ENCODE data around the gene ELOVL5.

Gene ELOVL5

GRCh38 chr6:53327017-53327395 lies 21.7 kb downstream of the ELOVL5 start:
- ChIA-PET CTCF (interaction anchor here (0.6 kb wide), 1 partner anchor 154 kb away, joined by 3 read pairs; no protein-coding TSS in a partner anchor), POLR2A (interaction anchor here (1.5 kb wide), 1 partner anchor 33 kb away, joined by 5 read pairs; no protein-coding TSS in a partner anchor)
- DNase-seq (ENCODE audit: extremely low spot score) = no peak
- TF ChIP-seq HDGF (IDR thresholded peaks at IDR 0.05; ENCODE audit: borderline replicate concordance) (no peak), FOXA1 (IDR thresholded peaks at IDR 0.05) (no peak), ZNF384 (IDR thresholded peaks at IDR 0.05) (no peak), ELF4 (IDR thresholded peaks at IDR 0.05) (no peak), CTBP1 (IDR thresholded peaks at IDR 0.05; ENCODE audit: borderline replicate concordance) (no peak), LEF1 (IDR thresholded peaks at IDR 0.05; ENCODE audit: borderline replicate concordance) (no peak), NFRKB (IDR thresholded peaks at IDR 0.05) (no peak), BHLHE40 (IDR thresholded peaks at IDR 0.05; ENCODE audit: borderline replicate concordance) (no peak), L3MBTL2 (conservative IDR thresholded peaks at IDR 0.05) (no peak), FOXK2 (IDR thresholded peaks at IDR 0.05) (no peak), FOXM1 (IDR thresholded peaks at IDR 0.05; ENCODE audit: borderline replicate concordance) (no peak), SUZ12 (IDR thresholded peaks at IDR 0.05) (no peak), ARNT (IDR thresholded peaks at IDR 0.05) (no peak), TARDBP (IDR thresholded peaks at IDR 0.05) (no peak), PKNOX1 (IDR thresholded peaks at IDR 0.05) (no peak)

GRCh38 chr6:53326372-53327016 lies 22.3 kb downstream of the ELOVL5 start:
- ChIA-PET CTCF (interaction anchor here (0.5 to 0.6 kb wide), 2 partner anchors 154 to 163 kb away, joined by 3 to 4 read pairs; no protein-coding TSS in a partner anchor), POLR2A (interaction anchor here (1.5 kb wide), 1 partner anchor 33 kb away, joined by 5 read pairs; no protein-coding TSS in a partner anchor)
- TF ChIP-seq L3MBTL2 (conservative IDR thresholded peaks at IDR 0.05) (no peak), ELF4 (IDR thresholded peaks at IDR 0.05) (no peak), FOXK2 (IDR thresholded peaks at IDR 0.05) (no peak), PKNOX1 (IDR thresholded peaks at IDR 0.05) (no peak), ZNF384 (IDR thresholded peaks at IDR 0.05) (no peak), ARNT (IDR thresholded peaks at IDR 0.05) (no peak), NFRKB (IDR thresholded peaks at IDR 0.05) (no peak), BHLHE40 (IDR thresholded peaks at IDR 0.05; ENCODE audit: borderline replicate concordance) (no peak), TARDBP (IDR thresholded peaks at IDR 0.05) (no peak), LEF1 (IDR thresholded peaks at IDR 0.05; ENCODE audit: borderline replicate concordance) (no peak), CTBP1 (IDR thresholded peaks at IDR 0.05; ENCODE audit: borderline replicate concordance) (no peak), SUZ12 (IDR thresholded peaks at IDR 0.05) (no peak), SP1 (IDR thresholded peaks at IDR 0.05) (no peak), HDGF (IDR thresholded peaks at IDR 0.05; ENCODE audit: borderline replicate concordance) (no peak), FOXA1 (IDR thresholded peaks at IDR 0.05) (no peak), FOXM1 (IDR thresholded peaks at IDR 0.05; ENCODE audit: borderline replicate concordance) (no peak)
- no peak for DNase-seq (ENCODE audit: extremely low spot score)

- CTCF ChIA-PET = interaction anchor here (0.5 kb wide), 1 partner anchor 162 kb away, joined by 4 read pairs; no protein-coding TSS in a partner anchor
- TF ChIP-seq ARNT (IDR thresholded peaks at IDR 0.05) = no peak
- no peak for TF ChIP-seq TARDBP (IDR thresholded peaks at IDR 0.05)
- TF ChIP-seq FOXK2 (IDR thresholded peaks at IDR 0.05) = no peak
- TF ChIP-seq NFRKB (IDR thresholded peaks at IDR 0.05) = no peak
- DNase-seq (ENCODE audit: extremely low spot score) = no peak
- POLR2A ChIA-PET = interaction anchor here (1.5 kb wide), 1 partner anchor 34 kb away, joined by 5 read pairs; no protein-coding TSS in a partner anchor
Measured at GRCh38 chr6:53325785-53326184, 23.0 kb downstream of the ELOVL5 start.

GRCh38 chr6:53322188-53323029 lies 26.3 kb downstream of the ELOVL5 start:
- ChIA-PET POLR2A (interaction anchor here (0.9 kb wide), 1 partner anchor 9 kb away, joined by 3 read pairs; no protein-coding TSS in a partner anchor), CTCF (interaction anchor here (0.9 kb wide), 1 partner anchor 11 kb away, joined by 3 read pairs; no protein-coding TSS in a partner anchor)
- no peak for DNase-seq (ENCODE audit: extremely low spot score)
- no peak for TF ChIP-seq SUZ12 (IDR thresholded peaks at IDR 0.05)
- TF ChIP-seq PKNOX1 (IDR thresholded peaks at IDR 0.05) = no peak
- TF ChIP-seq ARNT (IDR thresholded peaks at IDR 0.05) = no peak
- no peak for TF ChIP-seq FOXK2 (IDR thresholded peaks at IDR 0.05)
- TF ChIP-seq ZNF384 (IDR thresholded peaks at IDR 0.05) = no peak
- TF ChIP-seq BHLHE40 (IDR thresholded peaks at IDR 0.05; ENCODE audit: borderline replicate concordance) = no peak
- TF ChIP-seq TARDBP (IDR thresholded peaks at IDR 0.05) = no peak
- no peak for TF ChIP-seq FOXM1 (IDR thresholded peaks at IDR 0.05; ENCODE audit: borderline replicate concordance)
- TF ChIP-seq LEF1 (IDR thresholded peaks at IDR 0.05; ENCODE audit: borderline replicate concordance) = no peak
- no peak for TF ChIP-seq ELF4 (IDR thresholded peaks at IDR 0.05)

GRCh38 chr6:53321701-53322100 lies 27.0 kb downstream of the ELOVL5 start:
- ChIA-PET POLR2A (interaction anchor here (0.9 kb wide), 1 partner anchor 8 kb away, joined by 3 read pairs; no protein-coding TSS in a partner anchor), CTCF (interaction anchor here (0.9 kb wide), 1 partner anchor 12 kb away, joined by 3 read pairs; no protein-coding TSS in a partner anchor)
- TF ChIP-seq ZNF384 (IDR thresholded peaks at IDR 0.05) = no peak
- no peak for TF ChIP-seq FOXA1 (IDR thresholded peaks at IDR 0.05)
- TF ChIP-seq ARNT (IDR thresholded peaks at IDR 0.05) = no peak
- no peak for TF ChIP-seq L3MBTL2 (conservative IDR thresholded peaks at IDR 0.05)
- TF ChIP-seq SUZ12 (IDR thresholded peaks at IDR 0.05) = no peak
- no peak for TF ChIP-seq TARDBP (IDR thresholded peaks at IDR 0.05)
- TF ChIP-seq PKNOX1 (IDR thresholded peaks at IDR 0.05) = no peak
- TF ChIP-seq LEF1 (IDR thresholded peaks at IDR 0.05; ENCODE audit: borderline replicate concordance) = no peak
- TF ChIP-seq BHLHE40 (IDR thresholded peaks at IDR 0.05; ENCODE audit: borderline replicate concordance) = no peak
- TF ChIP-seq HDGF (IDR thresholded peaks at IDR 0.05; ENCODE audit: borderline replicate concordance) = no peak
- TF ChIP-seq CTBP1 (IDR thresholded peaks at IDR 0.05; ENCODE audit: borderline replicate concordance) = no peak
- no peak for TF ChIP-seq NFRKB (IDR thresholded peaks at IDR 0.05)
- TF ChIP-seq SP1 (IDR thresholded peaks at IDR 0.05) = no peak
- TF ChIP-seq FOXM1 (IDR thresholded peaks at IDR 0.05; ENCODE audit: borderline replicate concordance) = no peak
- DNase-seq (ENCODE audit: extremely low spot score) = no peak

Measured in HEK293T (cell line).